Fibroblast of mammary gland (primary cell): ENCODE data around the gene CREB3L4.
"Not testable (repeated sequence)": the region's sequence is repeated elsewhere in the genome, so short reads cannot be mapped to it uniquely, and the experiment has no call there.

Experiments
- DNase-seq: peaks from one replicate; pipeline ENCODE4 v3.0.0-alpha.2; 2010; ENCODE audit warnings: low read depth
- H3K4me3 ChIP-seq: 2 replicates; pipeline ENCODE4 v1.5.1; 2011; ENCODE audit warnings: low read depth, mild to moderate bottlenecking, low read length, moderate library complexity; ENCODE audit not compliant: control insufficient read depth
- CTCF ChIP-seq: conservative IDR thresholded peaks from 2 replicates; pipeline ENCODE4 v1.5.1; 2011; ENCODE audit warnings: low read depth, low read length, inconsistent platforms; ENCODE audit not compliant: control insufficient read depth, insufficient read depth

The CREB3L4 gene

DNA sequence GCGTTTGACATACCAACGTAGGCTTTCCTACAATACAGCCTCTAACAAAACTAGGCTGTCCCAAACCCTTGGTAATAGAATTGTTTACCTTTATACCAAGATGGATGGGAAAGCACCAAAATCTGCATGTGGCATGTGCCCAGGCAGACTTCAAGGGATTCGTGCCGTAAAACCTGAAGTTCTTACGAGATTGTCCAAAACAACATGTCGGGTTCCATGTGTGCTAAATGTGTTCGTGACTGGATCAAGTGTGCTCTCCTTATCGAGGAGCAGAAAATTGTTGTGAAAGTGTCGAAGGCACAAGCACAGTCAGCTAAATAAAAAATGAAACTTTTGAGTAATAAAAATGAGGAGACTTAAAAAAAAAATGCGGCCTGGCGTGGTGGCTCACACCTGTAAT is 27.9 kb downstream of the CREB3L4 start:
- no peak overlapping the region for H3K4me3 ChIP-seq
- DNase-seq, result no peak
- no peak for TF ChIP-seq CTCF

- H3K4me3 ChIP-seq, DNase-seq: not testable (repeated sequence)
Observed at GRCh38 chr1:153996882-153997281, 29.2 kb downstream of the CREB3L4 start.

GRCh38 chr1:154000420-154000819 is 32.7 kb downstream of the CREB3L4 start:
- no peak overlapping the region for H3K4me3 ChIP-seq
- TF ChIP-seq CTCF, result no peak
- DNase-seq, result no peak

GRCh38 chr1:154006136-154006535 is 38.4 kb downstream of the CREB3L4 start:
- TF ChIP-seq CTCF, result no peak
- peak; percentile 75 for DNase-seq
- no peak overlapping the region for H3K4me3 ChIP-seq

DNA sequence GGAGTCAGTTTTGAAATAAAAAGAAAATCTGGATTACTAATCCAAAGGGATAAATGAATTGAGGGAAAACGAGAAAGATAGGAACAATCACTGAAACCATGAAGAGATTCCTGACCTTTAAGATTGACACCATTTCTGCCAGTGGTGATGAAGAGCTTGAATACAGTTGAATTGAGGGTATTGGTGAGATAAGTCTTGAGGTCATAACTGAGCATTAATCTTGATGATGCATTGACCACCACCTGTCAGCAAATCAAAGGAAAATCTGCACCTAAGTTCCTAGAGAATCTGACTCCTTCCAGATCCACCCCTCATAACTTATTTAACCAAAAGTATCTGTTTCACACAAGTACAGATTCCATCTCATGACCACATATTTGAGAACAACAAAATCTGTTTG is 44.4 kb downstream of the CREB3L4 start:
- no peak overlapping the region for H3K4me3 ChIP-seq
- no peak for TF ChIP-seq CTCF
- no peak for DNase-seq

DNA sequence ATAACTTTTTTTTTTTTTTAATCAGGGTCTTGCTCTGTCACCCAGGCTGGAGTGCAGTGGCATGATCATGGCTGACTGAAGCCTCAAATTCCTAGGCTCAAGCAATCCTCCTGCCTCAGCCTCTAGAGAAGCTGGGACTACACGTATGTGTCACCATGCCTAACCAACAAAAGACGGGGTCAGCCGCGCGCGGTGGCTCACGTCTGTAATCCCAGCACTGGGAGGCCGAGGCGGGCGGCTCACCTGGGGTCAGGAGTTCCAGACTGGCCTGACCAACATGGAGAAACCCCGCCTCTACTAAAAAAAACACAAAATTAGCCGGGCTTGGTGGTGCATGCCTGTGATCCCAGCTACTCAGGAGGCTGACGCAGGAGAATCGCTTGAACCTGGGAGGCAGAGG is 44.8 kb downstream of the CREB3L4 start:
- DNase-seq, H3K4me3 ChIP-seq: not testable (repeated sequence)

DNA sequence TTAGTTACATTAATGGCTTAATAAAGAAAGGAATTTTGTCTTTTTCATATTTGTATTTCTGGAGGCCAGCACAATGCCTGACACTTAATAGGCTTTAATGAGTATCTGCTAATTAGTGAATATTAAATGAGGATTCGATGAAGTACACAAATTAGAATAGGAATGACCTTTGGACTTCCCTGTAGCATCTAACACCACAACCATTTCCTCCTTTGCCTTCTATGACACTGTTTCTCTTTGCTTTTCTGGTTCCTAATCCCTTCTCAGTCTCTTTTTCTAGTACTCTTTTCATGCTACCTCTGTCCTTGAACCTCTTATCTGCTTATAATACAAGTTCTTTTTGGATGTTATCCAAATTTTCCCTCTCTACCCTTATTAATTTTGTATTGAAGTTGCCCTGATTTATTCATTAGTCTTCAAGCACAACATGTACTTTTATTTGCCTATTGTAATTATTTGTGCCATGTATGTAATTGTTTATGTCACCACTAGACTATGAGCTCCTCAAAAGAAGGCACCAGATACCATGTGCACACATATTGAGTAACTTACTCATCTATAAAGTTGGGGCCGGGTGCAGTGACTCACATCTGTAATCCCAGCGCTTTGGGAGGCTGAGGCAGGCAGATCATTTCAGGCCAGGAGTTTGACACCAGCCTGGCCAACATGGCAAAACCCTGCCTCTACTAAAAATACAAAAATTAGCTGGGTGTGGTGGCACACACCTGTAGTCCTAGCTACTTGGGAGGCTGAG is 46.6 kb downstream of the CREB3L4 start:
- peak; percentile 84 for DNase-seq
- H3K4me3 ChIP-seq, result no peak overlapping the region
- peak; percentile 20 for TF ChIP-seq CTCF

- no peak overlapping the region for H3K4me3 ChIP-seq
- DNase-seq, result no peak
- no peak for TF ChIP-seq CTCF
Observed at GRCh38 chr1:154019269-154019668, 51.6 kb downstream of the CREB3L4 start.
